Type B pancreatic cell (in vitro differentiated cells): ENCODE results near the gene PRKCA. TPM values are rescaled to one million over a fixed set of nuclear protein-coding genes. Genes with fewer than 3 reads are reported as not detected.

Experiments
- DNase-seq: peaks from one replicate; pipeline ENCODE4 v3.0.0; 2021; ENCODE audit warnings: mixed read lengths; ENCODE audit not compliant: unreplicated experiment; ENCODE audit errors: extremely low spot score
- H3K27ac Mint-ChIP-seq: 2 replicates; pipeline ENCODE4 v1.8.0; 2021; ENCODE audit warnings: mild to moderate bottlenecking, mixed read lengths
- H3K27me3 Mint-ChIP-seq: 2 replicates; pipeline ENCODE4 v1.8.0; 2021; ENCODE audit warnings: mixed read lengths
- H3K36me3 Mint-ChIP-seq: 2 replicates; pipeline ENCODE4 v1.8.0; 2021; ENCODE audit warnings: mixed read lengths
- H3K4me1 Mint-ChIP-seq: one replicate; pipeline ENCODE4 v1.8.0; 2021; ENCODE audit warnings: mixed read lengths; ENCODE audit not compliant: unreplicated experiment
- H3K4me3 Mint-ChIP-seq: 2 replicates; pipeline ENCODE4 v1.8.0; 2021; ENCODE audit warnings: mild to moderate bottlenecking, mixed read lengths
- H3K9me3 Mint-ChIP-seq: 2 replicates; pipeline ENCODE4 v1.8.0; 2021; ENCODE audit warnings: mixed read lengths
- total RNA-seq: library from RNA; stranded (reverse); gene quantifications from 2 replicates; pipeline ENCODE4 v1.2.1, GENCODE V29; 2021; ENCODE audit warnings: low replicate concordance
- TF ChIP-seq, protein P1 (sequence below): fragments of 200-600 bp; sonication (generic); conservative IDR thresholded peaks from 2 replicates; pipeline ENCODE4 v1.5.0; 2021; ENCODE audit warnings: antibody characterized with exemption, mild to moderate bottlenecking

Gene PRKCA
- total RNA-seq, 1 donor from 2014 or later: 16.1 TPM

DNA sequence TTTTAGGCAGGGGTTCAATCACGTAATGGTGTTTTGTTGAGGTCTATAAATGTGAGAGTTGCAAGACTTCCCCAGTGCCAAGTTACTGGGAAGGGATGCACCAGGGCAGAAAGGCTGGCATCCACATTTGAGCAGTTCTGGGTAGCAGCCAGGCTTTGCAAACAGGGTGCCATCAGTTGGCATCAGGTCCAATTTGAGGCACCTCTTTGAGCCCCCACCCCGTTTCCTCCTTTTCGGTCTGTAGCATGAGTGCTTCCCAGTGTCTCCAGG, 389.9 kb downstream of the PRKCA start:
- no peaks in the 10 kb centered on the region for H3K9me3 Mint-ChIP-seq
- H3K4me3 Mint-ChIP-seq: no peak overlapping the region
- H3K4me1 Mint-ChIP-seq: peaks cover 25% of the 10 kb centered on the region
- peaks cover 12% of the 10 kb centered on the region for H3K36me3 Mint-ChIP-seq
- TF ChIP-seq, protein P1, sequence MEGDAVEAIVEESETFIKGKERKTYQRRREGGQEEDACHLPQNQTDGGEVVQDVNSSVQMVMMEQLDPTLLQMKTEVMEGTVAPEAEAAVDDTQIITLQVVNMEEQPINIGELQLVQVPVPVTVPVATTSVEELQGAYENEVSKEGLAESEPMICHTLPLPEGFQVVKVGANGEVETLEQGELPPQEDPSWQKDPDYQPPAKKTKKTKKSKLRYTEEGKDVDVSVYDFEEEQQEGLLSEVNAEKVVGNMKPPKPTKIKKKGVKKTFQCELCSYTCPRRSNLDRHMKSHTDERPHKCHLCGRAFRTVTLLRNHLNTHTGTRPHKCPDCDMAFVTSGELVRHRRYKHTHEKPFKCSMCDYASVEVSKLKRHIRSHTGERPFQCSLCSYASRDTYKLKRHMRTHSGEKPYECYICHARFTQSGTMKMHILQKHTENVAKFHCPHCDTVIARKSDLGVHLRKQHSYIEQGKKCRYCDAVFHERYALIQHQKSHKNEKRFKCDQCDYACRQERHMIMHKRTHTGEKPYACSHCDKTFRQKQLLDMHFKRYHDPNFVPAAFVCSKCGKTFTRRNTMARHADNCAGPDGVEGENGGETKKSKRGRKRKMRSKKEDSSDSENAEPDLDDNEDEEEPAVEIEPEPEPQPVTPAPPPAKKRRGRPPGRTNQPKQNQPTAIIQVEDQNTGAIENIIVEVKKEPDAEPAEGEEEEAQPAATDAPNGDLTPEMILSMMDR: no peak
- no peak overlapping the region for H3K27ac Mint-ChIP-seq
- no peaks in the 10 kb centered on the region for H3K27me3 Mint-ChIP-seq
- DNase-seq: no peak

DNA sequence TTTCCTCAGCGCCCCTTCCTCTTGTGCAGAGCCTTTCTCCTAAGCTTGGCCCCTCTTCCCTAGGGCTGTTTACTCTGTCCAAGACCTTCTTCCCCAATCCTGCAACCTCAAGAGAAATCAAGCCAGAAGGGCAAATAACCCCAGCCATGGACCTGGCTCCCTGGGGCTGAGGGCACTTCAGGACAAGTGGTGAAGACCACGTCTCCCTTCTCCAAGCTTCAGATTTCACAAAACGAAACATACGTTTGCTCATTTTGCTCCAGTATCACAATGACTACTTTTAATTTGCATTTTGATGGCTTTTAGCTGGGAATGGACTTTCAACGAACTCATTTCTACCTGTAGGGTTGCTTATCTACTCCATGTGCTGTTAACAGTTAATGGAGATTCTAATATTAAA, 392.7 kb downstream of the PRKCA start:
- Mint-ChIP-seq H3K4me3 (no peak overlapping the region), H3K36me3 (peaks cover 3% of the 10 kb centered on the region), H3K9me3 (peaks cover 7% of the 10 kb centered on the region), H3K27ac (no peak overlapping the region), H3K4me1 (peaks cover 10% of the 10 kb centered on the region), H3K27me3 (no peaks in the 10 kb centered on the region)
- TF ChIP-seq, protein P1: no peak
- no peak for DNase-seq

DNA sequence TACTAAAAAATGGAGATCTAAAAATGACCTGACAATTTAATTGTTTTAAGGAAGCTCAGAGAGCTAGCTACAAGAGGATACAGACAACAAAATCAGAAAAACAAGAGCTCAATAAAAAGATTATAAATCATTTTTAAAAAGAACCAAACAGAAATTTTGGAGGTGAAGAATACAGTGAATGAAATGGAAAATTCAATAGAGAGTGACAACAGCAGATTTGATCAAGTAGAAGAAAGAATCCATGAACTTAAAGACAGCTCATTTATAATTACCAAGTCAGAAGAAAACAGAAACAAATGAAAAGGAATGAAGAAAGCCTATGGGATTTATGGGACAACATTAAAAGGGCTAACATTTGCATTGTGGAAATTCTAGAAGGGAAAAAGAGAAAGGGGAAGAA, 395.9 kb downstream of the PRKCA start:
- Mint-ChIP-seq H3K4me1 (no peaks in the 10 kb centered on the region), H3K4me3 (no peak overlapping the region), H3K9me3 (peaks cover 7% of the 10 kb centered on the region), H3K27me3 (no peaks in the 10 kb centered on the region), H3K36me3 (no peaks in the 10 kb centered on the region), H3K27ac (no peak overlapping the region)
- TF ChIP-seq, protein P1: no peak
- DNase-seq: no peak

DNA sequence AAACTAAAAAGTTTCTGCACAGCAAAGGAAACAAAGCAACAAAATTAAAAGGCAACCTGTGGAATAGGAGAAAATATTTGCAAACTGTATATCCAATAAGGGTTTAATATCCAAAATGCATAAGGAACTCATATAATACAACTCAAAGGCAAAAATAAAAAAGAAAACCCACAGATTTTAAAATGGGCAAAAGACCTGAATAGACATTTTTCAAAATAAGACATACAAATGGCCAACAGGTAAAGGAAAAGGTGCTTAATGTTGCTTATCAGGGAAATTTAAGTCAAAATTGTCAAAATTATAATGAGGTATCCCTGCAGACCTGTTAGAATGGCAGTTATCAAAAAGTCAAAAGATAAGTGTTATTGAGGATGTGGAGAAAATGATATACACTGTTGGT, 399.0 kb downstream of the PRKCA start:
- H3K36me3 Mint-ChIP-seq: no peaks in the 10 kb centered on the region
- no peak overlapping the region for H3K4me3 Mint-ChIP-seq
- H3K27me3 Mint-ChIP-seq: no peaks in the 10 kb centered on the region
- H3K4me1 Mint-ChIP-seq: peaks cover 10% of the 10 kb centered on the region
- H3K27ac Mint-ChIP-seq: no peak overlapping the region
- no peak for DNase-seq
- peaks cover 7% of the 10 kb centered on the region for H3K9me3 Mint-ChIP-seq
- TF ChIP-seq, protein P1: no peak

DNA sequence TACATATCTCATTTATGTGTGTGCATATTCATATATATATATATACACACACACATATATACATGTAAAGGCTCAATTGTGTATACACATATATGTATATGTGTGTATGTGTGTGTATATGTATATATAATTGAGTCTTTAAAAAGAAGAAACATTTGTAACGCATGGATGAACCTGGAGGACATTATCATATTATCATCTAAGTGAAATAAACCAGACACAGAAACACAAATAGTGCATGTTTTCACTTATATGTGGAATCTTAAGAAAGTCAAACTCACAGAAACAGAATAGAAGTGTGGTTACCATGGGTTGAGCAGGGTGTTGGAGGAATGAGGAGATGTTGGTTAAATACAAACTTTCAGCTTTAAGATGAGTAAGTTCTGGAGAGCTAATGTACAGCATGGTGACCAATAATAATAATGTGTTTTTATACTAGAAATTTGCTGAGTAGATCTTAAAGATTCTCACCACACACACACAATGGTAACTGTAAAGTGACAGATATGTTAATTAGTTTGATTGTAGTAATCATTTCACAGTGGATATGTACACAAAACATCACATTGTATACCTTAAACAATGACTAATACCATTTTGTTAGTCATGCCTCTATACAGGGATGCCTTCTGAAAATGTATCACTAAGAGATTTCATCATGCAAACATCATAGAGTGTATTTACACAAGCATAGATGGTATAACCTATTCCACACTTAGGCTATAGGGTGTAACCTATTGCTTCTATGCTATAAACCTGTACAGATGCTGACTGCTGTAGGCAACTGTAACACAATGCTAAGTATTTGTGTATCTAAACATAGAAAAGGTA, 399.9 kb downstream of the PRKCA start:
- TF ChIP-seq, protein P1: no peak
- Mint-ChIP-seq H3K4me1 (peaks cover 10% of the 10 kb centered on the region), H3K4me3 (no peak overlapping the region), H3K27me3 (no peaks in the 10 kb centered on the region), H3K27ac (no peak overlapping the region), H3K36me3 (no peaks in the 10 kb centered on the region), H3K9me3 (peaks cover 7% of the 10 kb centered on the region)
- no peak for DNase-seq
